Activated naive CD8-positive, alpha-beta T cell treated with anti-CD3 and anti-CD28 coated beads, Interleukin-2, amount 10 ng/mL, durations not matched to agents 7 days and 5 days (primary cell): Measurements from ENCODE around the gene CNTN4. TPM values are rescaled to one million over a fixed set of nuclear protein-coding genes. Genes with fewer than 3 reads are reported as not detected.

Experiments used
- ATAC-seq: fragments of 150-1000 bp; cut with Tn5 transposase; one replicate; pipeline ENCODE4 v1.10.0; 2021; ENCODE audit warnings: low read depth, moderate library complexity
- POLR2A ChIA-PET: fragments of 350-600 bp; sonication (Branson Sonifier 250); formaldehyde crosslinking; loops from one replicate; lab custom pipeline; 2021; ENCODE audit warnings: antibody characterized with exemption; lab: Charles Lee
- DNase-seq: peaks from one replicate; pipeline ENCODE4 v3.0.0; 2021
- H3K27ac Mint-ChIP-seq: one replicate; pipeline ENCODE4 v1.8.0; 2022; ENCODE audit warnings: mild to moderate bottlenecking, mixed read lengths
- H3K27me3 Mint-ChIP-seq: one replicate; pipeline ENCODE4 v1.8.0; 2022; ENCODE audit warnings: mild to moderate bottlenecking, moderate library complexity, mixed read lengths
- H3K36me3 Mint-ChIP-seq: one replicate; pipeline ENCODE4 v1.8.0; 2021; ENCODE audit warnings: mild to moderate bottlenecking, mixed read lengths
- H3K4me1 Mint-ChIP-seq: one replicate; pipeline ENCODE4 v1.8.0; 2021; ENCODE audit warnings: mixed read lengths
- H3K4me3 Mint-ChIP-seq: one replicate; pipeline ENCODE4 v1.8.0; 2022; ENCODE audit warnings: mild to moderate bottlenecking, moderate library complexity, mixed read lengths
- H3K9me3 Mint-ChIP-seq: one replicate; pipeline ENCODE4 v1.8.0; 2021; ENCODE audit warnings: mixed read lengths
- total RNA-seq, 2 experiments: library from RNA; stranded (reverse); gene quantifications; one replicate each; pipeline ENCODE4 v1.2.3, GENCODE V29; 2021

Gene CNTN4
- total RNA-seq, 2 experiments from 2014 or later: not detected

- POLR2A ChIA-PET: no interaction called here
- Mint-ChIP-seq H3K4me3 (no peak overlapping the region), H3K36me3 (no peaks in the 10 kb centered on the region), H3K27ac (no peak overlapping the region), H3K27me3 (peaks cover 2% of the 10 kb centered on the region), H3K4me1 (no peaks in the 10 kb centered on the region), H3K9me3 (no peaks in the 10 kb centered on the region)
- no peak for DNase-seq
- no peak for ATAC-seq
Observed at GRCh38 chr3:2856138-2857133, 757.8 kb downstream of the CNTN4 start.

GRCh38 chr3:2860626-2861025, 762.0 kb downstream of the CNTN4 start:
- no peaks in the 10 kb centered on the region for H3K4me1 Mint-ChIP-seq
- no peak overlapping the region for H3K27ac Mint-ChIP-seq
- no peak for DNase-seq
- H3K4me3 Mint-ChIP-seq: no peak overlapping the region
- peaks cover 2% of the 10 kb centered on the region for H3K27me3 Mint-ChIP-seq
- POLR2A ChIA-PET: no interaction called here
- H3K36me3 Mint-ChIP-seq: no peaks in the 10 kb centered on the region
- no peaks in the 10 kb centered on the region for H3K9me3 Mint-ChIP-seq
- ATAC-seq: no peak

DNA sequence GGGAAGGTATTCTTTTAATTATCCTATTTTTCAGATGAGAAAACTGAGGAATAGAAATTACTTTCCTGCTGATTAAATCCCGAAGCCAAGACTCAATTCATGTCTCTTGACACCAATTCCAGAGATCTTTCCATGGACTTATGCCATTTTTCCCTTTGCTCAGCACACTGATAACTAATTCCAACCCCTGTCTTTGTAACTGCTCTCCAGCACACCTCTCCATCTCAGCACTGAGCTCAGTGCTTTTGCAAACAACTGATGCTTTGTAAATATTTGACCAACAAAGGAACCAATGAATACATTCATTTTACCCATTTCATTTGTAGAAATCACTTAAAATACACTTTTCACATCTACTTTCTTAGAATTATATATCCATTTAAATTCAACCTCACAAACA, 762.5 kb downstream of the CNTN4 start:
- Mint-ChIP-seq H3K36me3 (no peaks in the 10 kb centered on the region), H3K27ac (no peak overlapping the region), H3K27me3 (peaks cover 2% of the 10 kb centered on the region), H3K4me3 (no peak overlapping the region), H3K4me1 (no peaks in the 10 kb centered on the region), H3K9me3 (no peaks in the 10 kb centered on the region)
- DNase-seq: no peak
- ATAC-seq: no peak
- POLR2A ChIA-PET: no interaction called here

- no peak for ATAC-seq
- Mint-ChIP-seq H3K4me3 (no peak overlapping the region), H3K27ac (no peak overlapping the region), H3K4me1 (no peaks in the 10 kb centered on the region), H3K36me3 (no peaks in the 10 kb centered on the region), H3K9me3 (no peaks in the 10 kb centered on the region), H3K27me3 (peaks cover 2% of the 10 kb centered on the region)
- POLR2A ChIA-PET: no interaction called here
- no peak for DNase-seq
Observed at GRCh38 chr3:2861920-2862319, 763.3 kb downstream of the CNTN4 start.

DNA sequence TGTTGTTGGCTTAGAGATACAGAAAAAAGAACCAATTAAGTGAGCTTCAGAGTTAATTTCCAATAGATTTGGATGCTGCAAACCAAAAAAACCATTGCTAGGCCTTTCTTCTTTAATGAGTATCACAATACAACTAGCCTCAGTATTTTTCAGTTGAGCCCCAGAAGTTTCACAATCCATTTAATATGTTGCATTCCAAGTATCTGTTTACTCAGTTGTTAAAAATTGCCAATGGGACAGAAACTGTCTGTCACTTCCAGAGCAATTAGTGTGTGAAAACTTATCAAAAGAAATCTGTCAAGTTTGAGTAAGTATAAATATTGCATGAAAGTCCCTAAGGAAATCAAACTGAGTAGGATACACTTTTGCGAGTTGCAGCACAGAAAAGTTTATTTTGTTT, 763.7 kb downstream of the CNTN4 start:
- DNase-seq (no peak), ATAC-seq (no peak)
- peaks cover 2% of the 10 kb centered on the region for H3K27me3 Mint-ChIP-seq
- H3K27ac Mint-ChIP-seq: no peak overlapping the region
- POLR2A ChIA-PET: no interaction called here
- no peaks in the 10 kb centered on the region for H3K9me3 Mint-ChIP-seq
- H3K4me3 Mint-ChIP-seq: no peak overlapping the region
- H3K36me3 Mint-ChIP-seq: no peaks in the 10 kb centered on the region
- H3K4me1 Mint-ChIP-seq: no peaks in the 10 kb centered on the region

DNA sequence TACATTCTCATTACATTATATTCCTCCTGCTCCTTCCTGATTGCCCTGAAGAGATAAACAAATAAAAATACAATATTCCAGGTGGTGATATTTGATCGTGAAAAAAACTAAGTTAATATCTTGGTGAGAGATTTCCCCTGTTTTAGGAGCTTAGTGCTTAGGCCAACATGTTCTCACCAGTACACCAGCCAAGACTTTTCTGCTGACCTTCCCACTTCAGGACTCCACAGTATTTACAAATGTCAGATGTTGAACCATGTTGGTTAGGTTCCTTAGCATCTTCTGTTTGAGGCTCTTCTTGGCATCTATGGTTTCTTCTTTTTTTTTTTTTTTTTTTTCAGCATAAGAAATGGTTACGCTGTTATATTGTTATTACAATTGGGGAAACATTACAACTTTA, 764.5 kb downstream of the CNTN4 start:
- H3K27ac Mint-ChIP-seq: no peak overlapping the region

DNA sequence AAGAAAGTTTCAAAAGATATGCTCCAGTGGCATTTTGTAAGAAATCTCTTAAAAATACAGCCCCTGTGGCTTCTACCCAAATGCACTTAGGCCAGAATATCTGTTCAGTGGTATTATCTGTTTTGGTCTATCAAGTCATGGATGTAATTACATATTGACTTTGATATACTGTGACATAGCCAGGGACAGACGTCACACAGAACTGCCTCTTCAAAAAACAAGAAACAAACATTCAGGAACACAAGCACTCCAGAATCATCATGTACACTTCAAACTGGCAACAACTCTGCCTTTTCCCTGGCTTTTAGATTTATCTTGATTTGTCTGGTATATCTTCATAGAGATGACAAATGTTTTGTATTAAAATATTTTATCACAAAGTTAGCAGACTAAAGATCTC, 771.2 kb downstream of the CNTN4 start:
- H3K36me3 Mint-ChIP-seq: no peaks in the 10 kb centered on the region
- H3K27me3 Mint-ChIP-seq: peaks cover 10% of the 10 kb centered on the region
- no peaks in the 10 kb centered on the region for H3K9me3 Mint-ChIP-seq
- DNase-seq (no peak), ATAC-seq (no peak)
- H3K27ac Mint-ChIP-seq: no peak overlapping the region
- POLR2A ChIA-PET: no interaction called here
- no peak overlapping the region for H3K4me3 Mint-ChIP-seq
- H3K4me1 Mint-ChIP-seq: no peaks in the 10 kb centered on the region

More for the DNA sequence above, 764.5 kb downstream of the CNTN4 start:
- no peaks in the 10 kb centered on the region for H3K36me3 Mint-ChIP-seq
- H3K4me3 Mint-ChIP-seq: no peak overlapping the region
- no peaks in the 10 kb centered on the region for H3K9me3 Mint-ChIP-seq
- DNase-seq (no peak), ATAC-seq (no peak)
- H3K4me1 Mint-ChIP-seq: no peaks in the 10 kb centered on the region
- peaks cover 2% of the 10 kb centered on the region for H3K27me3 Mint-ChIP-seq
- POLR2A ChIA-PET: no interaction called here

GRCh38 chr3:2870724-2871333, 772.2 kb downstream of the CNTN4 start:
- no peaks in the 10 kb centered on the region for H3K4me1 Mint-ChIP-seq
- DNase-seq (no peak), ATAC-seq (no peak)
- POLR2A ChIA-PET: no interaction called here
- no peaks in the 10 kb centered on the region for H3K36me3 Mint-ChIP-seq
- no peaks in the 10 kb centered on the region for H3K9me3 Mint-ChIP-seq
- no peak overlapping the region for H3K27ac Mint-ChIP-seq
- H3K4me3 Mint-ChIP-seq: no peak overlapping the region
- peaks cover 11% of the 10 kb centered on the region for H3K27me3 Mint-ChIP-seq

DNA sequence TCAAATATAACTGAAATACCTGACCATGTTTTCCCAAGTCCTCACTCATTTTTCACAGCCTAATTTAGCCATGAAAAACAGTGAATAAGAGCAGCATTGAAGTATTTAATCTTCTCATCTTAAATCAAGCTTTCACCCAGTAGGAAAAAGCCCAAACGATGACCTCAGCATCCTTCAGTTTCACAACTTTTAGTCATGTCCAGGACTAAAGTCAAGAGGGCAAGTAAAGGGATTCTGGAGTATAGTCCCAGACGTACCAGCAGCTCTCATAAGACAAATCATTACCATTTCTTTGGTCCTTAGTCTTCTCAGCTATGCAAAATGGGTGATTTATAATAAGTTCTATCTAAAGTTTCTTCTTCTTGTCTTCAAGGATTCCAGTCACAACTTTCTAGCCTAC, 774.2 kb downstream of the CNTN4 start:
- H3K4me3 Mint-ChIP-seq: no peak overlapping the region
- no peaks in the 10 kb centered on the region for H3K36me3 Mint-ChIP-seq
- H3K27ac Mint-ChIP-seq: no peak overlapping the region
- POLR2A ChIA-PET: no interaction called here
- DNase-seq (no peak), ATAC-seq (no peak)
- no peaks in the 10 kb centered on the region for H3K4me1 Mint-ChIP-seq
- H3K9me3 Mint-ChIP-seq: no peaks in the 10 kb centered on the region
- peaks cover 11% of the 10 kb centered on the region for H3K27me3 Mint-ChIP-seq

DNA sequence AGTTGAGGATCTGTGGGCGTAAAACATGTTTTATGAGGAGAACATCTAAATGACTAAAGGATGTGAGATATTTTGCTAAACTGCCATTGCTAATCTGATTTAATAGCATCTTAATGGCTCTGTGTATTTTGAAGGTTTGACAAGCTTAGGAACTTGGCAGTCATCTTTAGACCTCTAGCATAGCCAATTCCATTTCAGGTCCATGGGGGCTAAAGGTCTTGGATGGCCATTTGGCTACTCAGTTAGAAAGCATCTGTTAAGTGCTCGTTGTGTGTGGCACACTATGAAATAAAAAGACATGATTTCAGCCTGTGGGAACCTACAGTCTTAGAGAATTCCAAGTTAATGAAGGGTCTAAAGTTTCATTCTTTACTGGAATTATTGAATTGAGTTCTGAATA, 775.3 kb downstream of the CNTN4 start:
- Mint-ChIP-seq H3K36me3 (no peaks in the 10 kb centered on the region), H3K27me3 (peaks cover 11% of the 10 kb centered on the region), H3K27ac (no peak overlapping the region), H3K9me3 (no peaks in the 10 kb centered on the region), H3K4me1 (no peaks in the 10 kb centered on the region), H3K4me3 (no peak overlapping the region)
- POLR2A ChIA-PET: no interaction called here
- ATAC-seq (no peak), DNase-seq (no peak)

DNA sequence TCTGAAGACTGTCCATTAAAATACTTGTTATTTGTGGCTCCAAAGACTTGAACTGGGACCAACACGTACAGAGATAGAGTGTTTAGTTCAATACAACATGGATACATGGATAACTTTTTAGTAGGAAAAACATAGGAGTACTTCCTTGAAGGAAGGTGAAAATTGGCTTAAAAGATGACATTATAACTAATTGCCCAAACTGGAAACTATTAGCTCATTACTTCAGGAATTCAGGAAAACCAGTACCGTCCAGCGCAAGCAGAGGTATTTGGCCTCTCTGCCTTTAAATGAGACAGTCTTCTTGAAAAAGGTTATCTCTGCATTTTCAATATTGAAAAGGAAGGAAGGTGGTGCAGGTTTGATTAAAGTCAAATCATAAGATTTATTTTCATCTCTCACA, 777.0 kb downstream of the CNTN4 start:
- POLR2A ChIA-PET: no interaction called here
- Mint-ChIP-seq H3K27me3 (peaks cover 11% of the 10 kb centered on the region), H3K4me3 (no peak overlapping the region), H3K36me3 (no peaks in the 10 kb centered on the region), H3K4me1 (no peaks in the 10 kb centered on the region), H3K9me3 (no peaks in the 10 kb centered on the region), H3K27ac (no peak overlapping the region)
- DNase-seq: no peak
- no peak for ATAC-seq

GRCh38 chr3:2876362-2876761, 777.7 kb downstream of the CNTN4 start:
- H3K27me3 Mint-ChIP-seq: peaks cover 13% of the 10 kb centered on the region
- POLR2A ChIA-PET: no interaction called here
- H3K27ac Mint-ChIP-seq: no peak overlapping the region
- H3K36me3 Mint-ChIP-seq: no peaks in the 10 kb centered on the region
- DNase-seq (no peak), ATAC-seq (no peak)
- H3K4me1 Mint-ChIP-seq: no peaks in the 10 kb centered on the region
- H3K9me3 Mint-ChIP-seq: no peaks in the 10 kb centered on the region
- no peak overlapping the region for H3K4me3 Mint-ChIP-seq

DNA sequence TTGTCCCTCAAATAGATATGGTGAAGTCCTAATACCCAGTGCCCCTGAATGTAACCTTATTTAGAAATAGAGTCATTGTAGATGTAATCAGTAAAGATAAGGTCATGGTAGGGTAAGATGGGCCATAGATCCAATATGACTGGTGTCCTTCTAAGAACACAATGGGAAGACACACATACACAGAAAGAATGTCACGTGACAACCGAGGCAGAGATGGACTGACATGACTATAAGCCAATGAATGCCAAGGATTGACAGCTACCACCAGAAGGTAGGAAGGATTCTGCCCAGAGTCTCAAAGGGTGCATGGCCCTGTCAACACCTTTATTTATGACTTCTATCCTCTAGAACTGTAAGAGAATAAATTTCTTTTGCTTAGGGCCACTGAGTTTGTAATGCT, 780.4 kb downstream of the CNTN4 start:
- DNase-seq: no peak
- POLR2A ChIA-PET: no interaction called here
- H3K36me3 Mint-ChIP-seq: no peaks in the 10 kb centered on the region
- no peak overlapping the region for H3K27ac Mint-ChIP-seq
- ATAC-seq: no peak
- no peak overlapping the region for H3K4me3 Mint-ChIP-seq
- peaks cover 3% of the 10 kb centered on the region for H3K27me3 Mint-ChIP-seq
- H3K9me3 Mint-ChIP-seq: no peaks in the 10 kb centered on the region
- H3K4me1 Mint-ChIP-seq: no peaks in the 10 kb centered on the region

DNA sequence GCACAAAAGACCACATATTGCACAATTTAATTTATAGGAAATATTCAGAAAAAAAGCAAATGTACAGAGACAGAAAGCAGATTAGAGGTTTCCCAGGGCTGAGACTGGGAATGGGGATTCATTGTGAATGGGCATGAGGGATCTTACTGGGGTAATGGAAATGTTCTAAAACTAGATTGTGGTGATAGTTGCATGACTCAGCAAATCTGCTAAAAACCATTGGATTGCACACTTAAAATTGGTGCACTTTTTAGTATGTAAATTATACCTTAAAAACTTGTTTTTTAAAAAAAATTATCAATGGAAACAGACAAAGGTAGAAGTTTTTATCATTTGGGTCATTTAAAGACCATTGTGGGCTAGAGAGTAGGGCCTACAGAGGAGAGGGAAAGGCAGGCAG, 780.9 kb downstream of the CNTN4 start:
- ATAC-seq (no peak), DNase-seq (no peak)
- POLR2A ChIA-PET: no interaction called here
- H3K27ac Mint-ChIP-seq: no peak overlapping the region
- no peaks in the 10 kb centered on the region for H3K4me1 Mint-ChIP-seq
- peaks cover 3% of the 10 kb centered on the region for H3K27me3 Mint-ChIP-seq
- no peaks in the 10 kb centered on the region for H3K36me3 Mint-ChIP-seq
- no peaks in the 10 kb centered on the region for H3K9me3 Mint-ChIP-seq
- H3K4me3 Mint-ChIP-seq: no peak overlapping the region
